Right atrium auricular region (tissue), 2 donors: ENCODE results near the gene FLOT2. TPM values are rescaled to one million over a fixed set of nuclear protein-coding genes. Genes with fewer than 3 reads are reported as not detected.
"Not testable (repeated sequence)": the region's sequence is repeated elsewhere in the genome, so short reads cannot be mapped to it uniquely, and the experiment has no call there.

Source experiments
- DNase-seq: peaks from one replicate; pipeline ENCODE4 v3.0.0-alpha.2; 2019; ENCODE audit warnings: low spot score
- H3K27ac ChIP-seq, 2 donors: fragments of 200-600 bp; sonication (generic); 1 replicate in 1 of 2; 2 replicates in 1 of 2; pipeline ENCODE4 v1.5.1; 2016 to 2019
- H3K27me3 ChIP-seq, 2 donors: fragments of 200-600 bp; sonication (generic); one replicate each; pipeline versions ENCODE4 v1.5.1 to v1.6.0; 2017 to 2019
- H3K36me3 ChIP-seq: fragments of 200-600 bp; sonication (generic); one replicate; pipeline ENCODE4 v1.5.1; 2016
- H3K4me1 ChIP-seq, 2 donors: fragments of 200-600 bp; sonication (generic); one replicate each; pipeline versions ENCODE4 v1.5.1 to v1.6.0; 2017 to 2019
- H3K4me3 ChIP-seq, 2 donors: fragments of 200-600 bp; sonication (generic); 1 replicate in 1 of 2; 2 replicates in 1 of 2; pipeline ENCODE4 v1.5.1; 2017 to 2019; ENCODE audit warnings: mild to moderate bottlenecking in 1 of 2, moderate library complexity in 1 of 2
- H3K9me3 ChIP-seq, 2 donors: fragments of 200-600 bp; sonication (generic); one replicate each; pipeline ENCODE4 v1.5.1; 2019
- total RNA-seq, 2 donors: library from RNA; depleted of rRNA; stranded (reverse); fragments of >200 nt; gene quantifications; one replicate each; pipeline ENCODE4 v1.1.0, GENCODE V29; 2016
- TF ChIP-seq, protein P1 (sequence below), 2 donors: fragments of 200-600 bp; sonication (generic); IDR thresholded peaks; one replicate each; pipeline ENCODE4 v1.5.1; 2019; ENCODE audit warnings: antibody characterized with exemption in 2 of 2

Gene FLOT2
- total RNA-seq, 2 donors from 2014 or later, result 52.8 to 57.7 TPM

DNA sequence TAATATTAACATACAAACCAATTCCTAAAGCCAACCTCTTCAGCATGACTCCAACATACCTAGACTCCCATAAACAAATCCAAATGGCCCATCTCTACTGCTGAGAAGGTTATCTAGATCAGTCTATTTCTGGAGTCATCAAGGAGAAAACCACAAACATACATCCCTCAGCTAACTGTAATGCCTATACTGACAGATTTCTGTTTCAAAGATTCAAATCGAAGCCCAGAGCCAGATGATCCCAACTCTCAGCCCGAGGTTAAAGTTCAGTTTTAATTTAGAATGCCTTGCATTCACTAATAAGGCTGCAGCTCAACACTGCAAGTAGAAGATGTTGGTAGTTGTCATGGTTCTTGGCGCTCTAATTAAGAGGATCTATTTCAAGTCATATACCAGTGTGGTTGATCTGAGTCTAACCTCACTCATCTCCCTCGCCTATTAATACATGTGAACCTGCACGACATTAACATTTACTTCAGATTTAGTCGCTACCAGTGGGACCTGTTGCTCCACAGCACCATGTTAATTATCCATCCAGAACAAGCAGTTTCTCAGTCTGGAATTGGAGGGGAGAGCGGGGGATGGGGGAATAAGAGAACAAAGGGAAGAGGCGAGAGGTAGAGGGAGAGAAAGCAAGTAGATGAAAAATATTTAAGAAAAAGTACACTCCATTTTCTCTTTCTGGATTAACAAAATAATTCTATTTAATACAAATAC is 38.4 kb upstream of the FLOT2 start:
- Histone ChIP-seq H3K9me3 (no peaks in the 10 kb centered on the region), H3K27ac (no peak overlapping the region), H3K27me3 (no peaks in the 10 kb centered on the region), H3K4me3 (no peak overlapping the region), H3K36me3 (no peaks in the 10 kb centered on the region), H3K4me1 (peaks cover 0 to 59% of the 10 kb centered on the region in 2 donors)
- TF ChIP-seq, protein P1, sequence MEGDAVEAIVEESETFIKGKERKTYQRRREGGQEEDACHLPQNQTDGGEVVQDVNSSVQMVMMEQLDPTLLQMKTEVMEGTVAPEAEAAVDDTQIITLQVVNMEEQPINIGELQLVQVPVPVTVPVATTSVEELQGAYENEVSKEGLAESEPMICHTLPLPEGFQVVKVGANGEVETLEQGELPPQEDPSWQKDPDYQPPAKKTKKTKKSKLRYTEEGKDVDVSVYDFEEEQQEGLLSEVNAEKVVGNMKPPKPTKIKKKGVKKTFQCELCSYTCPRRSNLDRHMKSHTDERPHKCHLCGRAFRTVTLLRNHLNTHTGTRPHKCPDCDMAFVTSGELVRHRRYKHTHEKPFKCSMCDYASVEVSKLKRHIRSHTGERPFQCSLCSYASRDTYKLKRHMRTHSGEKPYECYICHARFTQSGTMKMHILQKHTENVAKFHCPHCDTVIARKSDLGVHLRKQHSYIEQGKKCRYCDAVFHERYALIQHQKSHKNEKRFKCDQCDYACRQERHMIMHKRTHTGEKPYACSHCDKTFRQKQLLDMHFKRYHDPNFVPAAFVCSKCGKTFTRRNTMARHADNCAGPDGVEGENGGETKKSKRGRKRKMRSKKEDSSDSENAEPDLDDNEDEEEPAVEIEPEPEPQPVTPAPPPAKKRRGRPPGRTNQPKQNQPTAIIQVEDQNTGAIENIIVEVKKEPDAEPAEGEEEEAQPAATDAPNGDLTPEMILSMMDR (IDR thresholded peaks at IDR 0.05), result no peak
- DNase-seq, result no peak

DNA sequence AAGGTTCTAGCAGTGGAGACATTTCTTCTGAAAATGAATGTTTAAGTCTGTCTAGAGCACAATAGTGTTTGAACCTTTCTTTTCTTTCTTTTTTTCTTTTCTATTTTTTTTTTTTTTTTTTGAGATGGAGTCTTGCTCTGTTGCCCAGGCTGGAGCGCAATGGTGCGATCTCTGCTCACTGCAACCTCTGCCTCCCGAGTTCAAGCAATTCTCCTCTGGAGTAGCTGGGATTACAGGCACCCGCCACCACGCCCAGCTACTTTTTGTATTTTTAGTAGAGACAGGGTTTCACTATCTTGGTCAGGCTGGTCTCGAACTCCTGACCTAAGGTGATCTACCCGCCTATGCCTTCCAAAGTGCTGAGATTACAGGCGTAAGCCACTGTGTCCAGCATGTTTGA is 37.0 kb upstream of the FLOT2 start:
- not testable (repeated sequence) for H3K27me3 ChIP-seq, H3K27ac ChIP-seq, H3K9me3 ChIP-seq, H3K36me3 ChIP-seq, DNase-seq, H3K4me3 ChIP-seq
- H3K4me1 ChIP-seq, result peaks cover 0 to 53% of the 10 kb centered on the region in 2 donors

DNA sequence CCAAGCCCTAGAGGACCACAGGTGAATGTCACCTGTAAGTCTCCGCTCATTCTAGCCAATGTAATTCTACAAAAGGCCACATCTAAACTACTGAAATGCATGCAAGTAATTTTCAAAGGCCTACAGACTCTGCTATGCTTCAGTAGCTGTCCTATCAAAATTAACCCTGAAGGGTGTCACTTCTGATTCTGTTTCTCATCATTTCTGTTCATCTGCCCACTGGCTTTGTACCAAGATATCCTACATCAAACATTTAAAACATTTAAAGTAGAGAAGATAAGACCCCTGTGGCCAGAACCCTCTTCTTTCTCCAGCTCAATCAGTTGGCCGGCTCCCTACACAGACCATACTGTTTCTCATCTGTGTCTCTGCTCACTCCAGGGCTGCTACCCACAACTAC is 32.3 kb upstream of the FLOT2 start:
- Histone ChIP-seq H3K4me1 (peaks cover 0 to 26% of the 10 kb centered on the region in 2 donors), H3K36me3 (peaks cover 12% of the 10 kb centered on the region), H3K27ac (no peak overlapping the region), H3K27me3 (no peaks in the 10 kb centered on the region), H3K4me3 (no peak overlapping the region), H3K9me3 (peaks cover 0 to 6% of the 10 kb centered on the region in 2 donors)
- TF ChIP-seq, protein P1 (IDR thresholded peaks at IDR 0.05), result no peak
- no peak for DNase-seq

DNA sequence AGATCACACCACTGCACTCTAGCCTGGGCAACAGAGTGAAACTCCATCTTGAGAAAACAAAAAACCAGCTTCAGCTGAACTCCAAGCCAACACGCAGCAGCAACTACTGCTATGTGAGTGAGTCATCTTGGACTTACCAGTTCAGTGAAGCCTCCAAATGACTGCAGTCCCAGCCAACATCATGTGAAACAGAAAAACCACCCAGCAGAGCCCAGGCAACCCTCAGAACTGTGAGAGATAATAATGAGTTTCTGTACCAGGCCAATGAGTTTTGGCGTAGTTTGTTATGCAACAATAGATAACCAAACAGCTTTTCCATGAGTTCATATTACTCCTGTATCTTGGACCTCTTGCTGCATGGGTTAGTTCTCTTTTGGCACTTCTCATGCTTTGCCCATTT is 30.5 kb upstream of the FLOT2 start:
- DNase-seq, result no peak
- Histone ChIP-seq H3K27me3 (no peaks in the 10 kb centered on the region), H3K9me3 (peaks cover 0 to 6% of the 10 kb centered on the region in 2 donors), H3K27ac (no peak overlapping the region), H3K4me1 (peaks cover 0 to 26% of the 10 kb centered on the region in 2 donors), H3K36me3 (peaks cover 23% of the 10 kb centered on the region), H3K4me3 (no peak overlapping the region)
- TF ChIP-seq, protein P1 (IDR thresholded peaks at IDR 0.05), result no peak

DNA sequence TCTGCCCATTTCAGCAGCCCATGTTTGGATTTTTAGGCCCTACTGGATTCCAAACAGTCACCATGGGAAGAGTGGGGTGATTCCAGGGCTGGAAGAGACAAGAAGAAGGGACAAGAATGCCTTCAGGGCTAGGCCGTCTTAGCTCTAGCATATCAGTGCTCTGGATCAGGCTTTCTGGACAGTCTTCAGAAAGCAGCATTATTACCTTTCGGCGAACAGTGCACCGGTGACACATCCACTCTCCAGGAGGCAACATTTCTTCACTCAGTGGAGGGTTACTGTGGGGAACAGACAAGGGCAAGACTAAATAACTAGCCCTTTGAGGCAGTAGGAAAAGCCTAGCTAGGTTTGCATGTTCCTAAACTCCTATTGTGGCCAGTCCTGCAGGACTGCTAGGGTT is 29.3 kb upstream of the FLOT2 start:
- peaks cover 36% of the 10 kb centered on the region for H3K36me3 ChIP-seq
- H3K27ac ChIP-seq, result peak overlapping the region in 1 of 2 donors; percentile 27
- TF ChIP-seq, protein P1 (IDR thresholded peaks at IDR 0.05), result no peak

DNA sequence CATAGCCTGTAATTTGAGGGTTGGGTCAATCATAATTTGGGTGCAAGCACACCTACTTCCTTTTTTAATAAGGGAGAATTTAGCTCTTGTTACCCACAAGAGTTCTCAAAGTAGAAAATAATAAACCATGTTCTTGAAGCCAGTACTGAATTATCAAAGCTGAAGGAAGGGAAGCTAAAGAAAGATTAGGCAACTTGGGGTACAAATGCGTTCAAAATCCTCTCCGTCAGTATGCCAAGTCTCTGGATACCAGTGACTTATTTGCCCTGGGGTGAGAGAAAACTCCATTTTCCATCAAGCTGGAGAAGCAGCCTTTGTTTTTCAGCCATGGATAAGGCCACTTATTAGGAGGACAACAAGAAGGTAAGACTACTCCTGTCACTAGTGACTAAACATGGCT is 28.8 kb upstream of the FLOT2 start:
- Histone ChIP-seq H3K27ac (peak overlapping the region in 1 of 2 donors; percentile 27), H3K36me3 (peaks cover 40% of the 10 kb centered on the region)

More for the DNA sequence above, 29.3 kb upstream of the FLOT2 start:
- Histone ChIP-seq H3K4me3 (no peak overlapping the region), H3K27me3 (no peaks in the 10 kb centered on the region), H3K4me1 (peaks cover 0 to 26% of the 10 kb centered on the region in 2 donors), H3K9me3 (peaks cover 0 to 6% of the 10 kb centered on the region in 2 donors)
- DNase-seq, result no peak

More for the DNA sequence above, 28.8 kb upstream of the FLOT2 start:
- DNase-seq, result no peak
- no peak overlapping the region for H3K4me3 ChIP-seq
- no peaks in the 10 kb centered on the region for H3K27me3 ChIP-seq
- peaks cover 0 to 26% of the 10 kb centered on the region in 2 donors for H3K4me1 ChIP-seq
- H3K9me3 ChIP-seq, result peaks cover 0 to 6% of the 10 kb centered on the region in 2 donors
- TF ChIP-seq, protein P1 (IDR thresholded peaks at IDR 0.05), result no peak
